ENCODE results near the gene BRD3. TPM values are rescaled to one million over a fixed set of nuclear protein-coding genes. Genes with fewer than 3 reads are reported as not detected.
"Not testable (repeated sequence)": the region's sequence is repeated elsewhere in the genome, so short reads cannot be mapped to it uniquely, and the experiment has no call there.

Gene BRD3
- polyA plus RNA-seq, 6 donors from 2014 or later: 9.0 to 26.2 (median 15.1) TPM

DNA sequence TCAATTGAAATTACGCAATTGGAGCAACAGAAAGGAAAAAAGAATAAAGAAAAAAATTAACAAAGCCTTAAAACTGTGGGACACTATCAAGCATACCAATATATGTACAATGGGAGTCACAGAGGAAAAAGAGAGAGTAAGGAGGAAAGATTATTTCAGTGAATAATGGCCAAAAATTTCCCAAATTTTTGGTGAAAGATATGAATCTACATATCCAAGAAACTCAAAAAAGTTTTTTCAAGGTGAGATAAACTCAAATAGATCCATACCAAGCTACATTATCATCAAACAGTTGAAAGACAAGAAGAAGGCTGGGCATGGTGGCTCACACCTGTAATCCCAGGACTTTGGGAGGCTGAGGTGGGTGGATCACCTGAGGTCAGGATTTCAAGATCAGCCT lies 8.8 kb upstream of the BRD3 start:
- H3K4me1 Mint-ChIP-seq: no peaks in the 10 kb centered on the region
- peaks cover 5 to 42% (median 30%) of the 10 kb centered on the region in 7 donors for H3K9me3 Mint-ChIP-seq
- ATAC-seq (ENCODE audit: low read depth in 2 of 2) (no peak), DNase-seq (no peak)
- H3K27me3 Mint-ChIP-seq: peaks cover 16 to 27% (median 22%) of the 10 kb centered on the region in 3 donors
- H3K36me3 Mint-ChIP-seq: peaks cover 6 to 15% of the 10 kb centered on the region in 2 donors
- no peak overlapping the region for H3K27ac Mint-ChIP-seq
- no peak overlapping the region for H3K4me3 Mint-ChIP-seq

DNA sequence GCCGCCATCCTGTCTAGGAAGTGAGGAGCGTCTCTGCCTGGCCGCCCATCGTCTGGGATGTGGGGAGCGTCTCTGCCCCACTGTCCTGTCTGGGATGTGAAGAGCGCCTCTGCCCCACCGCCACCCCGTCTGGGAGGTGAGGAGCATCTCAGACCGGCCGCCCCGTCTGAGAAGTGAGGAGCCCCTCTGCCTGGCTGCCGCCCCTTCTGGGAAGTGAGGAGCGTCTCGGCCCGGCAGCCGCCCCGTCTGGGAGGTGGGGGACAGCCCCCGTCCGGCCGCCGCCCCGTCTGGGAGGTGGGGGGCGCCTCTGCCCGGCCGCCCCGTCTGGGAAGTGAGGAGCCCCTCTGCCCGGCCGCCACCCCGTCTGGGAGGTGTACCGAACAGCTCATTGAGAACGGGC lies 7.9 kb upstream of the BRD3 start:
- DNase-seq; ATAC-seq (ENCODE audit: low read depth in 2 of 2); H3K4me1 Mint-ChIP-seq; H3K27ac Mint-ChIP-seq; H3K4me3 Mint-ChIP-seq: not testable (repeated sequence)
- H3K9me3 Mint-ChIP-seq: peaks cover 5 to 39% (median 27%) of the 10 kb centered on the region in 7 donors
- H3K27me3 Mint-ChIP-seq: peaks cover 15 to 21% (median 20%) of the 10 kb centered on the region in 3 donors
- peaks cover 6 to 15% of the 10 kb centered on the region in 2 donors for H3K36me3 Mint-ChIP-seq

DNA sequence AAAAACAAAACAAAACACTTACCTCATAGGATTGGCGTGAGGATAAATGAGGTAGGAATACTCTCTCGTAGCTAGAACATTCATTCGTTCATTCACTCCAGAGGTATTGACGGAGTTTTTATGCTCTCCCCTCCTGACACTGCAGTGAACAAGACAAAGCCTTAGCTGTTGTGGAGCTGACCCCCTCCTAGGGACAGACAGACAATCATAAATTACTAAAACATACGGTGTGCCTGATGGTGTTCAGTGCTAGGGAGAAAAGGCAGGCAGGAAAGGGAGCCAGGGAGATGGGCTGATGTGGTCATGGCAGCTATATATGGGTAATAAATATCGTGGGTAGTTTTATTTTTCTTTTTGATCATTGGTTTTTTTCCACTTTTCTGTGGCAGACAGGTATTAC lies 5.7 kb upstream of the BRD3 start:
- peak overlapping the region in 1 of 6 donors; percentile 88 for H3K27ac Mint-ChIP-seq
- peaks cover 6 to 8% of the 10 kb centered on the region in 2 donors for H3K36me3 Mint-ChIP-seq
- ATAC-seq (ENCODE audit: low read depth in 2 of 2) (no peak), DNase-seq (no peak)
- peaks cover 0 to 9% (median 3%) of the 10 kb centered on the region in 3 donors for H3K4me1 Mint-ChIP-seq
- peaks cover 15 to 28% (median 23%) of the 10 kb centered on the region in 3 donors for H3K27me3 Mint-ChIP-seq
- no peak overlapping the region for H3K4me3 Mint-ChIP-seq
- H3K9me3 Mint-ChIP-seq: peaks cover 5 to 20% (median 18%) of the 10 kb centered on the region in 7 donors

DNA sequence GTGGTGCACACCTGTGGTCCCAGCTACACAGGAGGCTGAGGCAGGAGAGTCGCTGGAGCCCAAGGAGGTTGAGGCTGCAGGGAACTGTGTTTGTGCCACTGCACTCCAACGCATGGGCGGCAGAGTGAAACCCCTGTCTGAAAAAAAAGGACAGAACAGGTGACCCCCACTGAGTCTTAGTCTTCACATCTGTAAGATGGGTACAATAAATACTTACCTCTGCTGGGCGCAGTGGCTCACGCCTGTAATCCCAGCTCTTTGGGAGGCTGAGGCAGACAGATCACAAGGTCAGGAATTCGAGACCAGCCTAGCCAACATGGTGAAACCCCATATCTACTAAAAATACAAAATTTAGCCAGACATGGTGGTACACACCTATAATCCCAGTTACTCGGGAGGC lies 4.9 kb upstream of the BRD3 start:
- not testable (repeated sequence) for H3K4me3 Mint-ChIP-seq; H3K36me3 Mint-ChIP-seq; DNase-seq; H3K27ac Mint-ChIP-seq; H3K4me1 Mint-ChIP-seq; ATAC-seq (ENCODE audit: low read depth in 2 of 2)
- Mint-ChIP-seq H3K9me3 (peaks cover 5 to 19% (median 18%) of the 10 kb centered on the region in 7 donors), H3K27me3 (peaks cover 15 to 28% (median 23%) of the 10 kb centered on the region in 3 donors)

DNA sequence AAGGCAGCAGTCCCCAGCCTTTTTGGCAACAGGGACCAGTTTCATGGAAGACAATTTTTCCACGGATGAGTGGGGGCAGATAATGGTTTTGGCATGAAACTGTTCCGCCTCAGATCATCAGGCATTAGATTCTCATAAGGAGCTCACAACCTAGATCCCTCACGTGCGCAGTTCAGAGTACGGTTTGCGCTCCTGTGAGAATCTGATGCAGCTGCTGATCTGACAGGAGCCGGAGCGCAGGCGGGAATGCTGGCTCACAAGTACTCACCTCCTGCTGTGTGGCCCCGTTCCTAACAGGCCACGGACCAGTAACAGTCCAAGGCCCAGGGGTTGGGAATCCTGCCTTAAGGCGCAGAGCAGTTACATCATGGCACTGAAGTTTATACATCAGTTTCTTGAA lies 3.3 kb upstream of the BRD3 start:
- Mint-ChIP-seq H3K27me3 (peaks cover 12 to 28% (median 17%) of the 10 kb centered on the region in 3 donors), H3K9me3 (peaks cover 0 to 7% (median 6%) of the 10 kb centered on the region in 7 donors), H3K4me1 (peaks cover 9 to 15% (median 10%) of the 10 kb centered on the region in 3 donors), H3K4me3 (peak overlapping the region in 2 of 8 donors; percentile 10 to 87), H3K36me3 (peaks cover 0 to under 1% of the 10 kb centered on the region in 2 donors), H3K27ac (no peak overlapping the region)
- DNase-seq: no peak
- no peak for ATAC-seq (ENCODE audit: low read depth in 2 of 2)

DNA sequence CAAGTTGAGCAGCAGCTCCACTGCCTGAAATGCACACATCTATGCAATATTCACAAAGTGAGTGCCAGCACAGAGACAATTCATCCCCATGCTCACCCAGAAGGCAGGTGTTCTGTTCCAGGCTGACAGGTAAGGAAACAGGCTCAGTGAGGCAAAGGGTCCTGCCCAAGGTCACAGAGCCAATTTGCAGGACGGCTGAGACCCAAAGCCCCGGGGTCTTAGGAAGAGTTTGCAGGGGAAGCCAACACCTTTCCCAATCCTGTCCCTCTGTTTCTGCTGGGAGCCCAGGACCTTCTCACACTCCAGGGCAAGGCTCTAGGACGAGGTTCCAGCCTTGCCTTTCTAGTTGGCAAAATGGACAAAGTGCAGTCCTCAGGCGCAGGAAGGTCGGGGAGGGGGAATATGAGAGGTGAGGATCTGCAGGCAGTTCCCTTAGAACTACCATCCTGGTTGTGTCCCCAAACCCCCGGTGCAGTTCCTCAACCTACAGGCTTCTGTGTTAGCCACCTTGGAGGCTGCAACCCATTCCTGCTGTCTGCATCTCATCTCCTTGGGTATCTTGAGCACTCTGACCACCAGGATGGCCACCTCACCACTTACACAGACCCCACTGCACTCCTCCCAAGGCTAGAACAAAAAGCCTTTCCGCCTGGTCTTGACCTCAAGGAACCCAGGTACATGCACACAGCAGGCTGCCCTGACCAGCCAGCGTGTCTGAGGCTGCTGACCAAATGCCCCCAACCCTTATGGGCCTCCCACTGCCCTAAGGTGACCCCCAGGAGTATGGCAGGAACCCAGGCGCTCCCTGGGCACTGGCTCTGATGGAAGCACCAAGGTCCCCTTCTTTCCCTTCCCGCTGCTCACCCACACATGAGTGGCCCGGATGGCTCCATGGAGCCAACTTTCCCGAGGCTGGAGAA lies 1.9 kb upstream of the BRD3 start:
- DNase-seq (no peak), ATAC-seq (ENCODE audit: low read depth in 2 of 2) (no peak)
- H3K36me3 Mint-ChIP-seq: no peaks in the 10 kb centered on the region
- peaks cover 0 to 4% (median under 1%) of the 10 kb centered on the region in 7 donors for H3K9me3 Mint-ChIP-seq
- H3K4me3 Mint-ChIP-seq: peak overlapping the region in 7 of 8 donors; percentile 82 to 95 (median 87)
- peaks cover 15 to 28% (median 23%) of the 10 kb centered on the region in 3 donors for H3K4me1 Mint-ChIP-seq
- peak overlapping the region in 2 of 6 donors; percentile 90 to 95 for H3K27ac Mint-ChIP-seq
- peaks cover 11 to 28% (median 16%) of the 10 kb centered on the region in 3 donors for H3K27me3 Mint-ChIP-seq

DNA sequence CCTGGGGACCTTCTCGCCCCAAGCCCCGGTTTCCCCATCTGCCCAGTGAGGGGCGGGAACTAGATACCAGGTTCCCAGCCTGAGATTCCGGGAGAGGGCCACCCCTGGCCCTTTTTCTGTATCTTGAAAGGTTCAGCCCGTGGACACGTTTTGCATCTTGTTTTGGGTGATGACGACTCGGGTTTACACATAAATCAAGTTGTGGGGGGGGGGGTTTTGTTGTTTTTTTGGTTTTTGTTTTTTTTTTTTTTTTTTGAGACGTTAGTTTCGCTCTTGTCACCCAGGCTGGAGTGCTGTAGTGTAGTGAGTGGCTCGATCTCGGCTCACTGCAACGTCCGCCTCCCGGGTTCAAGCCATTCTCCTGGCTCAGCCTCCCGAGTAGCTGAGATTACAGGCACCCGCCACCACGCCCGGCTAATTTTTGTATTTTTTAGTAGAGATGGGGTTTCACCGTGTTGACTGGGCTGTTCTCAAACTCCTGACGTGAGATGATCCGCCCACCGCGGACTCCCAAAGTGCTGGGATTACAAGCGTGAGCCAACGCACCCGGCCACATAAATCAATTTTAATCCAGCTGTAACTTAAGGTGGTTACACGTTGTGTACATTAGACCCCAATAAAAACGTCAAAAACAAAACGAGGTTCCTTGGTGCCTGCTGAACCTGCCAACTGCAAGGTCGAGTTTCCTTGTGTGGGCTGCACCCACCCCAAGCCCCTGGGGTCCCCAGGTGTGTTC lies 1.1 kb upstream of the BRD3 start:
- DNase-seq (no peak), ATAC-seq (ENCODE audit: low read depth in 2 of 2) (no peak)
- Mint-ChIP-seq H3K27ac (peak overlapping the region; percentile 83 to 95 (median 91)), H3K4me3 (peak overlapping the region; percentile 82 to 95 (median 88)), H3K4me1 (peaks cover 15 to 32% (median 27%) of the 10 kb centered on the region in 3 donors), H3K9me3 (peaks cover 0 to 2% (median 0%) of the 10 kb centered on the region in 7 donors), H3K36me3 (no peaks in the 10 kb centered on the region), H3K27me3 (peaks cover 8 to 28% (median 9%) of the 10 kb centered on the region in 3 donors)

DNA sequence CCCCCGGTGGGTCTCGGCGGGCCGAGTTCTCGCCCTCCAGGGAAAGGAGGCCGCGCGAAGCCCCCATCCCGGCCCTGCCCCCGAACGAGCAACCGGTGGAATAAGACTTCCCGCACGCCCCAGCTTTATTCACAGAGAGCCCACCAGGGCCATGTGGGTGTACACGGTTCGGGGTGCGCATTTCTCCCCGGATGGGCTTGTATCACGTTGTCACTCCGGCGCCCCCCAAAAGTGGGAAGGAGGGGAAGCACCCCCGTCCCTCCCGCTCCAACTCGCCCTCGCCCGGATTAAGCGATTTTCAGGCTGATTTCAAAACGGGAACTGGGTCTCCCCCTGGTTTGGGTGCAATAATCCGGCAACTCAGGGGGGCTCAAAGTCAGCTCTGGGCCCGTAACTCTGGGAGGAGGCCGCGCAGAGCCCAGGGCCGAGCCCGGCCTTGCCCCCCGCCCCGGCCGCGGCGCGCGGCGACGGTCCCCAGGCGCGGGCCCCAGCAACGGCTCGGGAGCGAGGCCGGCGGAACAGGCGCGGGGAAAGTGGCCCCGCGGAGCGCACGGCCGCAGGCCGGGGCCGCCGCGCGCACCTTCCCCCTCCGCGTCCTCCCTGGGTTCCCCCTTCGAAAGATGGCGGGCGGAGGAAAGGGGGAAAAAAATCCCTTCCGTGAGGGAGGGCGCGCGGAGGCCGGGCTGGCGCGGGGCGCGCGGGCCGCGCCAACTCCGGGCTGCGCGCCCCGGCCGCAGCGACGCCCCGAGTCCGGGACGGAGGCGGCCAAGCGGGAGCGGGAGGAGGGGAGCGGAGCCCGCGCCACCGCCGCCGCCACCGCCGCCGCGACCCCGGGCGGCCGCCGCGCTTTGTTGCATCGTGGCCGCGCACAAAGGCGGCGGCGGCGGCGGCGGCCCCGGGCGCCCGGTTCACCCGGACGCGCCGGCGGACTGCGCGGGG lies 644 bp downstream of the BRD3 start:
- H3K36me3 Mint-ChIP-seq: no peaks in the 10 kb centered on the region
- H3K4me1 Mint-ChIP-seq: peaks cover 23 to 47% (median 42%) of the 10 kb centered on the region in 3 donors
- peaks cover 3 to 16% (median 9%) of the 10 kb centered on the region in 3 donors for H3K27me3 Mint-ChIP-seq
- H3K27ac Mint-ChIP-seq: peak overlapping the region in 3 of 6 donors; percentile 58 to 89 (median 73)
- ATAC-seq (ENCODE audit: low read depth in 2 of 2): peak; percentile 6 to 10
- peak; percentile 30 for DNase-seq
- no peaks in the 10 kb centered on the region for H3K9me3 Mint-ChIP-seq
- peak overlapping the region; percentile 84 to 96 (median 92) for H3K4me3 Mint-ChIP-seq

DNA sequence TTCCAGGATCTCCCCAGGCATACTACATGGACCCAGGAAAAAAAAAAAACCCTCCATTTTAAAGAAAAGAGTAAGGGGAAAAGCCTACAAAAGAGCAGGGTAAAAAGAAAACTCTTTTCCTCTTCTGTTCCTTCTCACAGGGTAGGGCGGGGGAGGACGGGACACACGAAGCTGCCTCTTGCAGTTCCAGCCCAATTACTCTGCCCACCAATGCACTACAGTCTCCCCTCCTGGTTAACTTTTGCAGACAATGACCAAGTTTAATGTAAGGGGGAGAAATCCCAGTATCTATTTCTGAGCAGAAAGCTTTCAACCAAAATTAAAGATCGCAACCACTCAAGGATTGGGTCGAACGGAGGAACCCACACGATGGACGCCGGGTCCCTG lies 1.3 kb downstream of the BRD3 start:
- DNase-seq (no peak), ATAC-seq (ENCODE audit: low read depth in 2 of 2) (no peak)
- peaks cover 27 to 49% (median 48%) of the 10 kb centered on the region in 3 donors for H3K4me1 Mint-ChIP-seq
- H3K27ac Mint-ChIP-seq: peak overlapping the region; percentile 41 to 90 (median 80)
- H3K27me3 Mint-ChIP-seq: peaks cover 3 to 14% (median 9%) of the 10 kb centered on the region in 3 donors
- H3K4me3 Mint-ChIP-seq: peak overlapping the region; percentile 84 to 96 (median 92)
- H3K9me3 Mint-ChIP-seq: no peaks in the 10 kb centered on the region
- H3K36me3 Mint-ChIP-seq: no peaks in the 10 kb centered on the region

DNA sequence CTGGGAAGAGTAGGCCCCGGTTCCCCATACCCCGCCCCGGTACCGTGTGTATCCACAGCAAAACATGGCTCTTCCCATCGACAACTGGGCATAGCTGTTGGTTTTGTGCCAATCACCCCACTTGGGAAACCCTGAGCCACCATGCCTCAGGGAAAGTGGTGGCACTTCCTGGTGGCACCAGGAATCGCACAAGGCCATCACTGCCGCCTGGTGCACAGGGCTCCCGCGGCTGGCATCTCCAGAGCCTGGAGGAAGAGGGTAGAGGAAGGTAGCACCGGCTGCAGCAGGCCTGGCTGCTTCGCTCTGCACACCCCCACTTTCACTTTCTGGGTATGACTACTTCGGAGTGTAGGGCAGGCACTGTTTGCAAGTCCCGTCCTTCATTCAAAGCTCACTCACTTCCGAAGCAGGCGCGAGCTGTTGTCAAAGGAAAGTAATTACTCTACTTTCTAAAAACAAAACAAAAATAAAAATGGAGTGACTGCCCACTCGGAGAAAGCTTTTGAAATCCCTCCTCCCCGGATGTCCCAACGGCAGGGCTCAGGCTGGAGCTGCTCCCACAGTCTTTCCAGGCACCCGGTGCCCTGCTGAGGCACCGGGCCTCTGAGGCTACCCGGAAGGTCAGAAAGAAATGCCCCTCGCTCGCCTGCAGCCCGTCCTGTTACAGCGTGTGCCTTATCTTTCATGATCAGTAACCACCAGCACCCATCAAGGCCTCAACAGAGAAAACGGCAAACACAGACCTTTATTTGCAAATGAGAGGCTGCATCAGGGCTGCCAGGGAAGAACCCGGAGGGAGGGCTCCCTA lies 2.0 kb downstream of the BRD3 start:
- no peaks in the 10 kb centered on the region for H3K36me3 Mint-ChIP-seq
- peak; percentile 20 to 21 for ATAC-seq (ENCODE audit: low read depth in 2 of 2)
- H3K9me3 Mint-ChIP-seq: no peaks in the 10 kb centered on the region
- peaks cover 33 to 56% (median 55%) of the 10 kb centered on the region in 3 donors for H3K4me1 Mint-ChIP-seq
- H3K4me3 Mint-ChIP-seq: peak overlapping the region; percentile 84 to 96 (median 92)
- H3K27ac Mint-ChIP-seq: peak overlapping the region in 5 of 6 donors; percentile 73 to 93 (median 88)
- H3K27me3 Mint-ChIP-seq: peaks cover 3 to 9% (median 6%) of the 10 kb centered on the region in 3 donors
- peak; percentile 55 for DNase-seq

DNA sequence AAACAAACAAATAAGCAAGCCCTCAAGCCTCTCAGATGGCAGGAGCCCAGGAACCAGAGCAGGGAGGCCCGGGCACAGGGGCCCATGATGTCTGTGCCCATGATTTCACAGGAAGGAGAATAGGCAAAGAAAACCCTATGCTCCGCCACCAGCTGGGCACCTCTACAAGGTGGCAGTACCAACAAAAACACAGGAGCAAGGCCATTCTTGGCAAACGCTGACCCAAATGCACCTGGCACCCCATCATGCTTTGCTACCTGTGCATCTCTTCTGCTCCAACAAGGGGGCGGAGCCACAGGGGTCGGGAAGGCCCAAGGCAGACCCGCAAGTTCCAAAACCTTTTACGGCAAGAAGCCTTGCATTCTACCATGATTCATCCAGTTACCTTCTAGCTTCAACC lies 3.1 kb downstream of the BRD3 start:
- no peaks in the 10 kb centered on the region for H3K9me3 Mint-ChIP-seq
- peaks cover 43 to 66% (median 66%) of the 10 kb centered on the region in 3 donors for H3K4me1 Mint-ChIP-seq
- DNase-seq (no peak), ATAC-seq (ENCODE audit: low read depth in 2 of 2) (no peak)
- peak overlapping the region in 6 of 8 donors; percentile 15 to 93 (median 64) for H3K4me3 Mint-ChIP-seq
- H3K36me3 Mint-ChIP-seq: no peaks in the 10 kb centered on the region
- peak overlapping the region in 1 of 6 donors; percentile 73 for H3K27ac Mint-ChIP-seq
- no peaks in the 10 kb centered on the region for H3K27me3 Mint-ChIP-seq

Measured in naive B cell (primary cell).